Endodermal cell (in vitro differentiated cells): Measurements from ENCODE around the gene RGS7. TPM values are rescaled to one million over a fixed set of nuclear protein-coding genes. Genes with fewer than 3 reads are reported as not detected.
"Not testable (repeated sequence)": the region's sequence is repeated elsewhere in the genome, so short reads cannot be mapped to it uniquely, and the experiment has no call there.

ENCODE experiments used
- DNase-seq: peaks from one replicate; pipeline ENCODE4 v3.0.0-alpha.2; 2017
- H3K27ac ChIP-seq: 2 replicates; pipeline ENCODE4 v1.5.1; 2013; ENCODE audit warnings: mild to moderate bottlenecking, low read depth, low read length, moderate library complexity
- H3K27me3 ChIP-seq: 2 replicates; pipeline ENCODE4 v1.6.1; 2013; ENCODE audit warnings: mild to moderate bottlenecking, low read length, moderate library complexity; ENCODE audit not compliant: insufficient read depth, control insufficient read depth, poor library complexity, severe bottlenecking
- H3K36me3 ChIP-seq: 2 replicates; pipeline ENCODE4 v1.7.0; 2013; ENCODE audit warnings: mild to moderate bottlenecking, low read length, moderate library complexity; ENCODE audit not compliant: control insufficient read depth, insufficient read depth
- H3K4me1 ChIP-seq: one replicate; pipeline ENCODE4 v1.7.0; 2013; ENCODE audit warnings: low read length; ENCODE audit not compliant: control insufficient read depth, insufficient read depth
- H3K4me3 ChIP-seq: 2 replicates; pipeline ENCODE4 v1.5.1; 2013; ENCODE audit warnings: mild to moderate bottlenecking, low read length, moderate library complexity
- H3K9ac ChIP-seq: 2 replicates; pipeline ENCODE4 v1.6.1; 2013; ENCODE audit warnings: mild to moderate bottlenecking, low read length, moderate library complexity; ENCODE audit not compliant: poor library complexity, severe bottlenecking; ENCODE audit errors: extremely low read depth
- H3K9me3 ChIP-seq: 2 replicates; pipeline ENCODE4 v1.6.1; 2013; ENCODE audit warnings: mild to moderate bottlenecking, low read length, moderate library complexity; ENCODE audit not compliant: control insufficient read depth
- H3K27ac Mint-ChIP-seq: 2 replicates; pipeline ENCODE4 v1.8.0; 2020; ENCODE audit warnings: mixed read lengths
- H3K27me3 Mint-ChIP-seq: 2 replicates; pipeline ENCODE4 v1.8.0; 2021; ENCODE audit warnings: mild to moderate bottlenecking, mixed read lengths; ENCODE audit not compliant: insufficient read depth
- H3K36me3 Mint-ChIP-seq: 2 replicates; pipeline ENCODE4 v1.8.0; 2020; ENCODE audit warnings: low read depth, mixed read lengths
- H3K4me1 Mint-ChIP-seq: 2 replicates; pipeline ENCODE4 v1.8.0; 2020; ENCODE audit warnings: mixed read lengths
- H3K4me3 Mint-ChIP-seq: 2 replicates; pipeline ENCODE4 v1.8.0; 2020; ENCODE audit warnings: mild to moderate bottlenecking, moderate library complexity, mixed read lengths
- H3K9me3 Mint-ChIP-seq: 2 replicates; pipeline ENCODE4 v1.8.0; 2020; ENCODE audit warnings: mild to moderate bottlenecking, mixed read lengths
- CTCF ChIP-seq: fragments of 200-600 bp; sonication (generic); conservative IDR thresholded peaks from 2 replicates; pipeline ENCODE4 v1.5.0; 2021; ENCODE audit warnings: antibody characterized with exemption, mild to moderate bottlenecking
- WGBS, 2 experiments: methylation state at CpG; one replicate each; pipeline versions ENCODE4 v1.1.5 to v1.1.7; 2013; ENCODE audit warnings: missing lambda C conversion rate in 2 of 2, mixed read lengths in 1 of 2; ENCODE audit not compliant: insufficient coverage in 1 of 2, insufficient read length in 1 of 2; 5-methylcytosine and 5-hydroxymethylcytosine counted together
- total RNA-seq, 2 donors: library from RNA; stranded (reverse); fragmentation: NEBNext Ultra II Directional in 1 of 2; extraction: Animal tissue kit (Norgen Biotek cat#: 25700) in 1 of 2; gene quantifications; 2 replicates in 1 of 2; 3 replicates in 1 of 2; pipeline ENCODE4 v1.2.1, GENCODE V29; 2021

The RGS7 gene
- total RNA-seq, 2 donors from 2014 or later, result 1.0 to 1.1 TPM

GRCh38 chr1:241143765-241144442, 213.1 kb downstream of the RGS7 start:
- no peaks in the 10 kb centered on the region for H3K4me1 ChIP-seq

GRCh38 chr1:241142493-241142892, 214.5 kb downstream of the RGS7 start:
- no peaks in the 10 kb centered on the region for H3K27me3 ChIP-seq
- H3K9me3 Mint-ChIP-seq, result peaks cover 15% of the 10 kb centered on the region
- H3K4me3 ChIP-seq, result no peak overlapping the region
- no peaks in the 10 kb centered on the region for H3K9me3 ChIP-seq
- H3K27ac Mint-ChIP-seq, result no peak overlapping the region
- H3K36me3 ChIP-seq, result no peaks in the 10 kb centered on the region
- H3K4me1 Mint-ChIP-seq, result no peaks in the 10 kb centered on the region
- no peak overlapping the region for H3K27ac ChIP-seq
- H3K9ac ChIP-seq, result no peak overlapping the region
- DNase-seq, result no peak
- 86 to 95% methylated on average over 4 of the region's 4 CpGs for WGBS, 2 experiments
- no peaks in the 10 kb centered on the region for H3K4me1 ChIP-seq
- H3K27me3 Mint-ChIP-seq, result no peaks in the 10 kb centered on the region
- no peak for TF ChIP-seq CTCF
- H3K36me3 Mint-ChIP-seq, result no peaks in the 10 kb centered on the region
- no peak overlapping the region for H3K4me3 Mint-ChIP-seq

More at GRCh38 chr1:241143765-241144442, 213.1 kb downstream of the RGS7 start:
- no peak overlapping the region for H3K27ac ChIP-seq
- DNase-seq, result no peak
- peaks cover 15% of the 10 kb centered on the region for H3K9me3 Mint-ChIP-seq
- no peak overlapping the region for H3K4me3 Mint-ChIP-seq
- H3K9ac ChIP-seq, result no peak overlapping the region
- no peaks in the 10 kb centered on the region for H3K27me3 ChIP-seq
- H3K4me3 ChIP-seq, result no peak overlapping the region
- no peaks in the 10 kb centered on the region for H3K27me3 Mint-ChIP-seq
- no peaks in the 10 kb centered on the region for H3K9me3 ChIP-seq
- no peaks in the 10 kb centered on the region for H3K36me3 ChIP-seq
- no peaks in the 10 kb centered on the region for H3K4me1 Mint-ChIP-seq
- no peak for TF ChIP-seq CTCF
- no peaks in the 10 kb centered on the region for H3K36me3 Mint-ChIP-seq
- WGBS, 2 experiments, result 94 to 98% methylated on average over 4 to 5 of the region's 5 CpGs
- no peak overlapping the region for H3K27ac Mint-ChIP-seq

GRCh38 chr1:241141646-241142045, 215.4 kb downstream of the RGS7 start:
- not testable (repeated sequence) for H3K4me3 Mint-ChIP-seq, DNase-seq, H3K27ac Mint-ChIP-seq, H3K4me1 ChIP-seq, H3K4me3 ChIP-seq, H3K36me3 ChIP-seq, H3K27me3 Mint-ChIP-seq, H3K36me3 Mint-ChIP-seq, H3K9me3 ChIP-seq, H3K4me1 Mint-ChIP-seq, H3K9ac ChIP-seq, H3K27ac ChIP-seq, H3K27me3 ChIP-seq
- H3K9me3 Mint-ChIP-seq, result peaks cover 15% of the 10 kb centered on the region
- 85 to 93% methylated on average over 3 of the region's 3 CpGs for WGBS, 2 experiments

- Histone ChIP-seq H3K9ac (no peak overlapping the region), H3K27me3 (no peaks in the 10 kb centered on the region), H3K4me1 (no peaks in the 10 kb centered on the region), H3K9me3 (no peaks in the 10 kb centered on the region), H3K4me3 (no peak overlapping the region), H3K36me3 (no peaks in the 10 kb centered on the region), H3K27ac (no peak overlapping the region)
- Mint-ChIP-seq H3K27me3 (no peaks in the 10 kb centered on the region), H3K27ac (no peak overlapping the region), H3K4me1 (no peaks in the 10 kb centered on the region), H3K36me3 (no peaks in the 10 kb centered on the region), H3K9me3 (peaks cover 15% of the 10 kb centered on the region), H3K4me3 (no peak overlapping the region)
- TF ChIP-seq CTCF, result no peak
- DNase-seq, result no peak
Observed at GRCh38 chr1:241140670-241141069, 216.3 kb downstream of the RGS7 start.
